H1 (cell line): ENCODE results near the gene GFRA4. TPM values are rescaled to one million over a fixed set of nuclear protein-coding genes. Genes with fewer than 3 reads are reported as not detected.

Experiments
- ATF3 ChIP-seq: IDR thresholded peaks from 2 replicates; pipeline ENCODE4 v1.6.1; 2011; ENCODE audit warnings: low read depth, mild to moderate bottlenecking, low read length; ENCODE audit not compliant: insufficient read depth
- CBX5 ChIP-seq: fragments of 300-800, 300-1000 bp; sonication (generic); IDR thresholded peaks from 2 replicates; pipeline ENCODE4 v1.7.1; 2016; ENCODE audit warnings: antibody characterized with exemption, low read length, low read depth
- CREB1 ChIP-seq: IDR thresholded peaks from 2 replicates; pipeline ENCODE4 v1.6.1; 2012; ENCODE audit warnings: inconsistent platforms
- E2F6 ChIP-seq: IDR thresholded peaks from 2 replicates; pipeline ENCODE4 v1.6.1; 2012; ENCODE audit warnings: inconsistent platforms
- polyA plus RNA-seq, 7 experiments: library from polyadenylated mRNA; depleted of rRNA in 3 of 7; stranded (reverse) in 5 of 7; unstranded in 2 of 7; fragments of >200 nt in 5 of 7; fragments of 200-250 nt in 2 of 7; gene quantifications; 1 replicate in 5 of 7; 2 replicates in 1 of 7; 4 replicates in 1 of 7; pipeline versions ENCODE4 v1.2.1 to v1.2.3, GENCODE V29; 2011 to 2013; ENCODE audit warnings: missing spikeins in 2 of 7, mixed read lengths in 2 of 7
- total RNA-seq: library from RNA; stranded (reverse); fragmentation: NEBNext Ultra II Directional; extraction: Animal tissue kit (Norgen Biotek cat#: 25700); gene quantifications from 2 replicates; pipeline ENCODE4 v1.2.1, GENCODE V29; 2021

The GFRA4 gene
- total and polyA plus RNA-seq, 2 of the 8 experiments (the other 6 are each of a cell fraction or from before 2014, with no cell fraction given): 0.05 TPM; not detected in 1

GRCh38 chr20:3654326-3655130 lies 8.7 kb downstream of the GFRA4 start (continued):
- TF ChIP-seq CBX5 (no peak), CREB1 (no peak), E2F6 (no peak), ATF3 (no peak)
- TF ChIP-seq, all 59 proteins: peak for 0
